Caki2 (cell line): Measurements from ENCODE around the gene KY. TPM values are rescaled to one million over a fixed set of nuclear protein-coding genes. Genes with fewer than 3 reads are reported as not detected.

ENCODE experiments used
- DNase-seq: peaks from one replicate; pipeline ENCODE4 v3.0.0-alpha.2; 2015; ENCODE audit warnings: low read depth
- in situ Hi-C: cut with HindIII; loops from 2 replicates; pipeline ENCODE4 v1.10.0; 2016; ENCODE audit warnings: low sequenced_read_pairs, low pct_unique_long_range_greater_than_20kb, mixed read lengths
- total RNA-seq: library from RNA; depleted of rRNA; stranded (reverse); fragments of >200 nt; shearing (Covaris generic); gene quantifications from 2 replicates; pipeline ENCODE4 v1.2.3, GENCODE V29; 2014; ENCODE audit warnings: low replicate concordance

KY gene
- total RNA-seq, 1 experiment from 2014 or later = not detected

DNA sequence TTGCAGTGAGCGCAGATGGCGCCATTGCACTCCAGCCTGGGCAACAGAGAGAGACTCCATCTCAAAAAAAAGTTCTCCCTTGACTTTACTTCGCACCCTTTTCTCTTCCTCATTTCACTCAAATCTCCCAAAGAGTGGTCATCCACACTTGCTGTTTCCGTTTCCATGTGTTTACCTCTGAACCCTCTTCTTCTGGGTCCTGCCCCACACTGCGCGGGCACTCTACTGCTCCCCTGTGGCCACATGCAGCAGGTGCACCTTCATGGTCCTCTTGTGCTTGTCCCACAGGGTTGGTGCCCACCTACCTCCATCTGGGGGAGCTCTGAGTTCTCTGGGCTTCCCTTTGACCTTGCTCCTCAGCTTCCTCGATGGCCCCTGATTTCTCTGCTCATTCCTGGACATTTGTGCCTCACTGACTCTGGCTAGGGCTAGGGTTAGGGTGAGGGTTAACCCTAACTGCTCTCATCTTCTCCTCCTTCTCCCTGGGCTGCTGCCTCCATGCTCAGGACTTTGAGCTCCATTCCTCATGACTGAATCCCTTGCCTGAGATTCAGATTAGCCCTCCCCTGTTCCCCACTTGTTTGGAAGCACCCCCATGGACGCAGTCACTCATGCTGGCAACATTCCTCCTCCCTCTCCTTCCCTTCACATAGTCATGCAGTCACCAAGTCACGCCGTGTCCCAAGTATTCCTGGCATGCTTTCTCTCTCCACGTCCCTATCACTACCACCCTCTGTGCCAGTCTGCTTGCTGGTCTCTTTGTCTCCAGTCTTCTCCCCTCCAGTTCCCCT lies 26.6 kb upstream of the KY start:
- in situ Hi-C loops = no loop called here
- no peak for DNase-seq

DNA sequence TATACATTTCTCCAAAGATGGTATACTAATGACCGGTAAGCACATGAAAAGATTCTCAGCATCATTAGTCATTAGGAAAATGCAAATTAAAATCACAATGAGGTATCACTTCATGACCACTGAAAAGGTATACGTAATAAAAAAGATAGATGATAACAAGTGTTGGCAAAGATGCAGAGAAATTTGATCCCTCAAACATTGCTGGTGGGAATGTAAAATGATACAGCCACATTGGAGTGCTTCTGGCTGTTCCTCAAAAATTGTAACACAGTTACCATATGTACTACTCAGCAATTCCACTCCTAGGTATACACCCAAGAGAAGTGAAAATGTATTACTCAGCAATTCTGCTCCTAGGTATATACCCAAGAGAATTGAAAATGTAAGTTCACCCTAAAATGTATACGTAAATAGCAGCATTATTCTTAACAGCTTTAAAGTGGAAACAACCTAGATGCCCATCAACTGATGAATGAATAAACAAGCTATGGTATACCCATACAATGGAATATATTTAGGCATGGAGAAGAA lies 25.0 kb upstream of the KY start:
- DNase-seq = no peak
- in situ Hi-C loops = no loop called here

DNA sequence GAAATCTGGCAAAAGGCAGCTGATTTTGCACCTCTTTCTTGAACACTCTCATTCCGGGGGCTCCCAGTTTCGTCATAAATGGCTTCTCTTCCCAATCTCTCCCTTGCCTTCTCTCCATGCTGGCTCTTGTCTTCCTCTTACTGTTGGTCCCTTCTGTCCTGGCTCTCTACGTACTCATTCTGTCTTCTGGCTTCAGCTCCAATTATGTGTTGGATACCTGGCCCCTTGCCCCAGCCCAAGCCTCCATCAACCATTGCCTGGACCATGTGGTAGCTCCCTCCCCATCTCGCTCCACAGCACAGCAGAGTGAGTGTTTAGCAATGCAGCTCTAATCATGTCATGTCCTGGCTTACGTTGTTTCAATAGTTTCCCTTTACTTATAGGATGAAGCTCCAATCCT lies 21.7 kb upstream of the KY start:
- DNase-seq = no peak
- in situ Hi-C loops = no loop called here

DNA sequence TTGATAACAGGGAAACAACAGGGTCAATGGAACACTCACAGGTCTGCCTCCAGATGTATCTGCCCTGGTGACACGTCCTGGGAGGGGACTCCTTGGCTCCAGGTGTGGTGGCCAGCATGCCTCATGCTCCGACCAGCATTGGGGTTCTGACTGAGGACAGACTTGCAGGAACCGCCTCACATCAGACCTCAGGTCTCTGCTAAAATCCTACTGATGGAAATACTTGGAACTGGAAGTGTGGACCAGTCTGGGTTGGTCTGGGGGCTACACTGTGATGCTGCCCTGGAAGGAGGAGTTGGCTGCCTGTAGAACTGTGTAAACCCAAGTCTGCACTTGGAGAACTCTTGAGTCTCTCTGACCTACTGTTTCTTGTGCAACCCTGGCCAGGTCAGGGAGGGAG lies 17.1 kb upstream of the KY start:
- in situ Hi-C loops = no loop called here
- DNase-seq = no peak

DNA sequence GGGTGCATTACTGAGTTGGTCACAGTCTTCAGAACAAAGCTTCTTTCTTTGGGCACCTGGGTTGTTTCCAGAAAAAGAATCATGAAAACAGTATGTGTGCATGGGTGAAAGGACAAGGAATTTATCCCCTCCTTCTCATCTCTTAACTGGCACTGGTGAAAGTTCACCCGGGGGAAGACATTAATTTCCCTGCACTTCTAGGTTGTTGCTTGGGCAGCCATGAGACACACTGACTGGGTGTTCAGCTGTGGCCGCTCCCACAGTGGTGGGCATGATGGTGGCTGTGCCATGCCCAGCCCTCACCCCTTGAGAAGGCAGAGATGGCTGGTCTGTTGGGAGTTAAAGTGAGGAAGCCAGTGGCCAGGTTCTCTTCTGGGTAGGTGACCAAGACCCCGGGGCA lies 16.6 kb upstream of the KY start:
- DNase-seq = no peak
- in situ Hi-C loops = no loop called here

DNA sequence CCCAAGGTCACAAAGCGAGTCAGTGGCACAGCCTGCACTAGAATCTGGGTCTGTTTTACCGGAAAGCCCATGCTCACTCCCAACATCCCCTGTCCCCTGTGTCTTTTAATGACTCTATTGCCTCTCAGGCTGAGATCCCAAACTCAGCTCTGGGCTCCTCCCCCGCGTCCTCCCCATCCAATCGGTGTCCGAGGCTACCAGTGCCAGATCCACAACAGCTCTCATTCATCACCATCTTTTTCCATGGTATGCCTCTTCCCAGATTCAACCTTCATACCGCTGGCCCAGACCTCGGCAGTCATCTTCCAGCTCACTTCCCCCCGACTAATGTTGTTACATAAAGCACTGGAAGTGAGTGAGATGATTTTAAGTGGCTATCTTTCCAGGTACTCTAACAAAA lies 16.1 kb upstream of the KY start:
- in situ Hi-C loops = no loop called here
- no peak for DNase-seq

DNA sequence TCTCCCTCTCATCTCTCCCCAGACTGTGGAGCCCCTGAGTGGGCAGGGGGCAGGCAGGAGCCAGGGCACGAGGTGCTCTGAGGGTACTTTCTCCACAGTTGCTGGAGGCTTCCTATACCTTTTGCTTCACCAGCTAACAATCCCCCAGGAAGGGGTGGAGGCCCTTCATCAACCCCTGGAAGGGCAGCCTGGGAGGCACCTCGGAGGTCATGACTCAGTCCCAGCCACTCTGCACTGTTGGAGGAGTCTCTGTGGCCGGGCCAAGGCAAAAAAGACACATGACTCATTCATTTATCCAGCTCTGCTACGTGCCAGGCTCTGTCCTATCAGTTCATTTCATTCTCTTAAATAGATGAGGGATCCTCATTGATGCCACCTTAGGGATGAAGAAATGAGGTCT lies 15.6 kb upstream of the KY start:
- no peak for DNase-seq
- in situ Hi-C loops = no loop called here

DNA sequence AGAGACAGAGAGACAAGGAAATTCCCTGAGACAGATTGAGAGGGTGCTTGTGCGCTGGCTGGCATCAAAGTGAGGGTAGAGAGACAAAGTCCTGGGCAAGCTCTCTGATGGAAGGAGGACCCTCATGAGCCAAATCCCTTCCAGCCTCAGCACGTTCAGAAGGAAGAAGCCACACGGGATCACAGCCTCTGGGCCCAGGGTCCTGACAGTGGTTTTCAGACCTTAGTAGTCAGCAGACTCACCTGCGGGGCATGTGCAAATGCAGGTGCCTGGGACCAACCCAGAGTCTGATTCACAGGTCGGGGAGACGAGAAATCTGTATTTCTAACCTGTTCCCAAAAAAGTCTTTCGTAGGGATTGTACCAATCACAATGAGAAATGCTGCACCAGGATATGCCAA lies 15.2 kb upstream of the KY start:
- DNase-seq = no peak
- in situ Hi-C loops = no loop called here

DNA sequence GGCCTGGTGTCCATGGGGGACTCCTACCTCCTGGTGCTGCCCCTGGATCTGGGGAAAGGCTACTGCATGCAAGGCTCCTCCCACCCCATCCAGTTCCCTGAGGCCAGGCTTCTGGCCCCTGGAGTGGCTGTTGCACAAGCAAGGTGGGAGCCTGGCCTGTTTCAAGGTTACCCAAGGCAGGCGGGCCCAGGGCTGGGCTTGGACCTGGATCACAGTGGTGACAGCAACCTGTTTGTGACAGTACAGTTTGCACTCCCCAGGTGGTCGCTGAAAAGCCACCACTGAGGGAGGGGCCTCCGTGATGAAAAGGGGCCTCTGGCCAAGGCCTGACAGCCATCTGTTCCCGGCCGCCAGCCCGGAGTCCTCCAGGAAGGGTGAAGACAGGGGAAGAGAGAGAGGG lies 14.4 kb upstream of the KY start:
- in situ Hi-C loops = no loop called here
- no peak for DNase-seq

DNA sequence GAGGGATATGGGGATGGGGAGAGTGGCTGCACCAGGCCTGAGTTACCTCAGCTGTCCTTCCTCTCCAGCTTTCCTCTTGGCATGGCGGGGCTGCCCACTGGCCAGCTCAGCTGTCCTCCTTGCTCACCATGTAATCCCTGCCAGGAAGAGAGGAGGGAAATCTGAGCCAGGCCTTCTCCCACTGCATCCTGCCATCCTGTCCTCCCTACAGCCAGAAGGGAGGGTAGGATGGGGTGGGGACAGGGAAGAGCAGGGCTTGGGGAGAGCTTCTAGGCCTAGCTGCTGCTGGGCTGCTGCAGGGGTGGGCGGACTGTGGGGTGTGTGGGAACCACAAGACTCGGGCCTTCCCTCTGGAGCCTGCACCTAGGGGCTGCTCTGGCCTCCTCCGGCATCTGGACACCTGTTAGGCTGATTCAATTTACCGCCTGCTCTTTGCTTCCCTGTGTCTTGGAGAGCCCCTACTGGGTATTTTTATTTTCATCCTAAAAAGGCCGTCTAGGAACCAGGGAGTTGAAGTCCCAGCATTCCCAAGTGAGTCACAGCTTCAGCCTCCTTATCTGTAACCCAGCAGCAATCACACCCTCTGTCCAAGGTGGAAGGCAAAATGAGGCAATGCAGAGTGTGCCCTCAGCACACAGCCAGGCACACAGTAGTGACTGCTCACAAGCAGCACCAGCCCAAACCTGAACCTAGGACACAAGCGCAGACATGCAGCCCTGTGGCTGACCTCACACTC lies 13.1 kb upstream of the KY start:
- DNase-seq = no peak
- in situ Hi-C loops = no loop called here

DNA sequence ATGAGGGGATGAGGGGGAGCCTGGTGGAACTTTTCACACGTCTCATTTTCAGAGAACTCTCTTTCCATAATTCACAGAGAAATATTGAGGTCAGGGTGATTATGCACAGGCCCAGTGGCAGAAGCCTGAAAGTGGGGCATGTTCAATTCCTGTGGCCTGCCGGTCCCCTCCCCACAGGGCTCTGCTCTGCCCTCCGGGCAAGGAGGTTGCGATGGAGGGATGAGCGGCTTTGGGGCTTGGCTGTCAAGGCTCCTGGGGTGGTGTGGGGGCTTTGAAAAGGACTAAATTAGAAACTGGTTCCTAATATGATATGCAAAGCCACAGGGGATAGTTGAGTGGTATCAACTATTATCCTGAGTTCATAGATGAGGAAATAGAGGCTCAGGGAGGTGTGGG lies 9.2 kb upstream of the KY start:
- DNase-seq = no peak
- in situ Hi-C loops = no loop called here

DNA sequence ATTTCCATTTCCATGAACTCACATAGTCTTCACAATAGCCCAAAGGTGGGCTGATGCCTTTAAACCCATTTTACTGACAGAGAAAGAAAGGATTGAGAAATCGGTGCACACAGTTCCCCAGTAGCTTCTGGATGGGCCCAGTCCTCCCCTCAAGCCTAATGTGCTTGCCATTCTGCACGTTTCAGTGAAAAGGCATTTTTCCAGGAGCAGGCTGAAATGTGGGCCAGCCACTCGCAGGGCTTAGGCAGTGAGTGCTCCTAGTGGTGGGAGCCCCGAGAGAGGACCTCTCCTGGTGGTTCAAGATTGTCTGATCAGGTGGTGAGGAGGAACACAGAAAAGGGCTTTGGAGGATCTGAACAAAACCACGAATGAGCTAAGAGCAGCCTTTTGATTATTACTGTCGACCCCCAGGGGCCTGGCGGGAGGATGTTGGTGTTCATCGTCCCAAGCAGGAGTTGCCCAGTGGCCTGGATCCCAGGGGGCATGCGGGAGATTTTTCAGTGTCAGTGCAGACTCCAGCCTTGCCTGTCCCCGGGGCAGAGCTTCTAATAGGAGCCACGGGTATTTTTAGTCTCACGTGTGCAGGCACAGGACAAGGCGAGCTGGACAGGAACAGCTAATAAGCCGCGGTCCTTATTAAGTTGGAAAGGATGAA lies 8.7 kb upstream of the KY start:
- in situ Hi-C loops = no loop called here

DNA sequence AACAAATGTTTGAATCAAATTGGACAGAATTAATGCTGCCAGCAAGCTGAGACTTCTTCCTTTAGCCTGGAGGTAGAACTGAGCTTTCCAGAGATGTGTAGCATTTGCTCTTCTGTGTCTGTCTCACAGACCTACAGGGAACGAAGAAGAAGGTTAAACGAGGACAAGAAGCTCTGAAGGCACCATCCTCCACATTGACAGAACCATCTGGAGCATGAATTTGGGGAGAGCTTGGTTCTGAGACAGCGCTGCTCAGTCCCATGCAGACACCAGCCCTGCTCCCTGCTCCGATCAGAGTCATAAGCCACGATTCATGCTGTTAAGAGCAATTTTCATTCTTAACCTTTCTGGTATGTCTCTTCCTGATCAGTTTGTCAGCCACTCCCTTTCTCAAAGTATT lies 7.7 kb upstream of the KY start:
- DNase-seq = no peak
- in situ Hi-C loops = no loop called here

More for the DNA sequence above, 8.7 kb upstream of the KY start:
- DNase-seq = no peak

DNA sequence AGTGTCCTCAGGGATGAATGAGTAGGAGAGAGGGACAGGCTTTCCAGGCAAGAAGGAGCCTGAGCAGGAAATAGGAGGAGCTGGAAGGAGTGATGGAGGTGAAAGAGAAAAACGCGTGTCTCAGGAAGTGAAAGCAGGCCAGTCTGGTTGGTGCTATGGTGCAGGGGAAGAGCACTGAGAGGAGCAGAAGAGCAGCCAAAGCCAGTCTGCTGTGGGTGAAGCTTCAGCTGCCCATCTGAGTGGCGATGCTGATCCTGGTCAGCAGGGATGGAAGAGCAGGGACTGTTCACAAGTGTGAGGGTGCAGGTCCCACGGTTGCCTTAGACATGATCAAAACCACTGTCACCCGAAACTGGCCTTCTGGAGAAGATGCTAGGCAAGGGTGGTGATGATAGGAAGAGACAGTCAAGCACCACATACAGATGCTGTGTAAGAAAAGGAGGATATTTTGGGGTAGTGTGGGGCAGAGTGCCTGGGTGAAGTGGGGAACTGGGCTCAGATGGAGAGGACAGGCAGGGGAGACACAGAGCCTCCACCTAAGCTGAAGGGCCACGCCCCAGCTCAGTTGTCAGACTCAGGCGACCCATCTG lies 5.5 kb upstream of the KY start:
- in situ Hi-C loops = no loop called here
- no peak for DNase-seq

DNA sequence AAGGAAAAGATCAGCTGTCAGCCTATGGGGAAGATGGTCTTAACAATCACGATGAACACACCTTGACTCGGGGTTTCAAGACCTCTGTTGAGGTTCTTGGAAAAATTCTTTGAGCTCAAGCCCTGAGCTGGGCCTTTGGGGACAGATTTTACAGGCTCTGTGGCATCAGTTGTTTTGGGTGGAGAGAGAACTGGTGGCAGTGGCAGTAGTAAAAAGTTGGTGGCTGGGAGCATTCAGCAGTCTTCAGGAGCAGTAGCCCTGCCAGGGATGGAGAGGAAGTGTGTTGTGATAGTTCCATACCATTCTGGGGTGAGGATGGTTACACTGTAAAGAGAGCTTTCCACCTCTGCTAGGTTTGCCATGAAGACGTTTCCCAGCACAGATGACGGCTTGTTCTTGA lies 4.9 kb upstream of the KY start:
- DNase-seq = no peak
- in situ Hi-C loops = no loop called here

DNA sequence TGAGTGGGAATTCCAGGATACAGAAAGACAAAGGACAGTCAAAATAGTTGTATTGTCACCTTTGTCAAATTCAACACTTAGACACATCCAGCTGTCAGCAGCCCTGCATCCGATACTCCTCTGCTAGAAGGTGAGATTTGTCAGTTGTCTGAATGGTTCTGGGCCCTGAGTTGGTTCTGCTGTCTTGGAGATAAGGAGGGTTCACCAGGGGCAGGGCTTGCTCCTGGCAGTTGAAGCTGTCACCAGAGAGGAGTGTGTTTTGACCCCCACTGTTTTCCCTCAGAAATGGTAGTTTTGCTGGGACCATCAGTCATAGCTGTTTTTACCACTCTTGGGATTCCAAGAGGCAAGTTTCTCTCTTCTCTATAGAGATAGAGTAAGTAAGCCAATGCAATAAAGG lies 3.2 kb upstream of the KY start:
- in situ Hi-C loops = no loop called here
- no peak for DNase-seq

DNA sequence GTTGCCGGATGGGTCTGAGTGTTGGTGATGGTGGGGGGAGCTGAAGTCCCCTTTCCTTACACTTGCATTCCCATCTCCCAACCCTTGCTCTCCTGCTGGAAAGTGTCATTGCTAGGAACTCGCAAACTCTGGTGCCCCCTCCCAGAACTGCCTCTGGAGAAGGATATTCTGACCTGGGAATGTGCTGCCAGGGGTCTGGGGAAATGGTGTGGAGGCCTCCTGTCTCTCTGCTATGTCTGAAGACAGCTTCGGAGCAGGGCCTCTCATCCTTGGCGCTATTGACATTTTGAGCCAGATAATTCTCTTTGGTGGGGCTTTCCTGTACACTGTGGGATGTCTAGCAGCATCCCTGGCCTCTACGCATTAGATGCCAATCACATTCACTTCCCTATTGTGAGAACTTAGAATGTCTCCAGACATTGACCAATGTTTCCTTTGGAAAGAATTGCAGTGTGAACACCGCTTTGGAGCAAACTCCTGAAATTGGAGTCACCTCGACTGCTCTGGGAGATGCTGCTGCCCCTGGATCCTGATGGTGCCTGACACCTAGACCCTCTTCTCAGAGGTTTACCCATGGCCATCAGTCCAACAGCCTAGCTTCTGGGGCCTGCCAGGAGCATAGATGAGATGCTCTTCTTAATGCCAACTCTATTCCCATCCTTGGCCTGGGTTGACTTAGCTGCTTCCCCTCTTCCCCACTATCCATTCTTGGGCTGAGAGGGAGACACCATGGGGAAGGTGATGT lies 2.2 kb upstream of the KY start:
- no peak for DNase-seq
- in situ Hi-C loops = no loop called here

DNA sequence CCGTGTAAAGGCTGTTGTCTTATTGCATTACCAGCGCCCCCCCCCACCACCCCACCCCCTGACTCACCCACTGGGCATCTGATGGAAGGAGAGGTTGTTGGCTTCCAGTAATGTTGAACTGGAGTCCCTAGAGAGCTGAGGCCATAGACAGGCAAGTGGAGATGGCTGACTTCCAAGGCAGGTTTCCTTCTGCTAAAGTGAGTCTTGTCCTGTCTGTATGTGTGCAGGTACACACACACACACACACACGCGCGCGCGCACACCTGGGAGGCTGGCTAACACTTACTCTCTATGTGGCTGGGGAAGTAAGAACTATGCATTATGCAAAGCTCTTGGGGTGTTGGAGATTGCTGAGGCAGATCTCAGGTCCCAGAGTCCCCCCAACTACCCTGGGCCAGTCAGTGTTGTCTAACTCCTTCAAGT lies 1.6 kb upstream of the KY start:
- in situ Hi-C loops = no loop called here
- DNase-seq = no peak
